IMR-90 (cell line): ENCODE results near the gene WDR45B. TPM values are rescaled to one million over a fixed set of nuclear protein-coding genes. Genes with fewer than 3 reads are reported as not detected.

Experiments
- ATAC-seq: fragments of 200-7000 bp; cut with Tn5 transposase; 2 replicates; pipeline ENCODE4 v1.9.1; 2020; ENCODE audit warnings: low read depth, mild to moderate bottlenecking, moderate library complexity
- BruUV-seq: library from RNA; stranded (reverse); fragments of 400-500 nt; replicated peaks from 2 replicates; lab custom pipeline; 2021; lab: Mats Ljungman, UMichigan
- CTCF ChIA-PET: fragments of 300-600 bp; formaldehyde crosslinking; extraction: SDS; loops from one replicate; lab custom pipeline; 2021; ENCODE audit warnings: antibody characterized with exemption; lab: Yijun Ruan, JAX
- POLR2A ChIA-PET: fragments of 300-600 bp; sonication (Branson Sonifier 250); formaldehyde crosslinking; loops from one replicate; lab custom pipeline; 2022; ENCODE audit warnings: antibody characterized with exemption; ENCODE audit not compliant: unreplicated experiment; lab: Charles Lee
- DNase-seq: peaks from one replicate; pipeline ENCODE4 v3.0.0; 2013
- H2AFZ ChIP-seq: replicated peaks from 2 replicates; pipeline ENCODE3; 2013; ENCODE audit warnings: low read length, mild to moderate bottlenecking; ENCODE audit not compliant: poor library complexity
- H2AK5ac ChIP-seq: 2 replicates; pipeline ENCODE4 v1.6.1; 2013; ENCODE audit warnings: low read depth, low read length, inconsistent platforms
- H2AK9ac ChIP-seq: replicated peaks from 2 replicates; pipeline ENCODE3; 2013; ENCODE audit warnings: mild to moderate bottlenecking, low read depth, low read length, moderate library complexity; ENCODE audit not compliant: poor library complexity
- H2BK120ac ChIP-seq: 2 replicates; pipeline ENCODE4 v1.6.1; 2013; ENCODE audit warnings: low read depth, low read length, inconsistent platforms
- H2BK15ac ChIP-seq: 3 replicates; pipeline ENCODE4 v1.6.1; 2013; ENCODE audit warnings: low read depth, low read length, inconsistent platforms
- H2BK20ac ChIP-seq: 2 replicates; pipeline ENCODE4 v1.6.1; 2013; ENCODE audit warnings: low read depth, mild to moderate bottlenecking, inconsistent platforms, low read length, moderate library complexity
- H2BK5ac ChIP-seq: 2 replicates; pipeline ENCODE4 v1.6.1; 2013; ENCODE audit warnings: mild to moderate bottlenecking, low read depth, low read length, inconsistent platforms; ENCODE audit not compliant: poor library complexity, severe bottlenecking
- H3K14ac ChIP-seq: replicated peaks from 2 replicates; pipeline ENCODE4 v1.6.1; 2013; ENCODE audit warnings: low read depth, low read length, inconsistent platforms
- H3K18ac ChIP-seq: 2 replicates; pipeline ENCODE4 v1.6.1; 2013; ENCODE audit warnings: low read depth, low read length, control low read depth
- H3K23ac ChIP-seq: 2 replicates; pipeline ENCODE4 v1.6.1; 2013; ENCODE audit warnings: low read depth, low read length, inconsistent platforms
- H3K27ac ChIP-seq: 2 replicates; pipeline ENCODE4 v1.5.1; 2013; ENCODE audit warnings: mild to moderate bottlenecking, control low read depth, low read length; ENCODE audit not compliant: insufficient read depth
- H3K27me3 ChIP-seq: 2 replicates; pipeline ENCODE4 v1.6.1; 2013; ENCODE audit warnings: low read length; ENCODE audit not compliant: control insufficient read depth, insufficient read depth
- H3K36me3 ChIP-seq: 2 replicates; pipeline ENCODE4 v1.6.1; 2013; ENCODE audit warnings: low read length, mixed read lengths; ENCODE audit not compliant: control insufficient read depth, insufficient read depth
- H3K4ac ChIP-seq: 2 replicates; pipeline ENCODE4 v1.6.1; 2013; ENCODE audit warnings: low read depth, low read length, inconsistent platforms
- H3K4me1 ChIP-seq: 2 replicates; pipeline ENCODE4 v1.6.1; 2013; ENCODE audit warnings: low read length, mixed read lengths; ENCODE audit not compliant: control insufficient read depth, insufficient read depth
- H3K4me2 ChIP-seq: 2 replicates; pipeline ENCODE4 v1.6.1; 2013; ENCODE audit warnings: low read depth, mild to moderate bottlenecking, control low read depth, low read length, moderate library complexity
- H3K4me3 ChIP-seq: 2 replicates; pipeline ENCODE4 v1.5.1; 2013; ENCODE audit warnings: low read depth, mild to moderate bottlenecking, control low read depth, low read length, moderate library complexity; ENCODE audit not compliant: insufficient read depth
- H3K56ac ChIP-seq: 2 replicates; pipeline ENCODE4 v1.6.1; 2013; ENCODE audit warnings: low read length, inconsistent platforms; ENCODE audit not compliant: insufficient read depth; ENCODE audit errors: extremely low read depth
- H3K79me1 ChIP-seq, 2 experiments: 2 replicates each; pipeline ENCODE4 v1.6.1; 2013; ENCODE audit warnings: low read length in 2 of 2, inconsistent platforms in 1 of 2, low read depth in 1 of 2
- H3K9ac ChIP-seq: 2 replicates; pipeline ENCODE4 v1.6.1; 2013; ENCODE audit warnings: low read depth, low read length, control low read depth
- H3K9me1 ChIP-seq: 2 replicates; pipeline ENCODE4 v1.6.1; 2013; ENCODE audit warnings: low read length, inconsistent platforms; ENCODE audit not compliant: insufficient read depth
- H3K9me3 ChIP-seq: 2 replicates; pipeline ENCODE4 v1.6.1; 2013; ENCODE audit warnings: low read length; ENCODE audit not compliant: control insufficient read depth, insufficient read depth
- H4K20me1 ChIP-seq: 2 replicates; pipeline ENCODE4 v1.6.1; 2013; ENCODE audit warnings: low read length, inconsistent platforms; ENCODE audit not compliant: insufficient read depth
- H4K5ac ChIP-seq: 2 replicates; pipeline ENCODE4 v1.6.1; 2013; ENCODE audit warnings: mild to moderate bottlenecking, low read depth, low read length, control low read depth
- H4K8ac ChIP-seq, 2 experiments: 2 replicates each; pipeline ENCODE4 v1.6.1; 2013; ENCODE audit warnings: low read depth in 2 of 2, low read length in 2 of 2, control low read depth in 1 of 2, inconsistent platforms in 1 of 2
- H4K91ac ChIP-seq: 2 replicates; pipeline ENCODE4 v1.6.1; 2013; ENCODE audit warnings: low read depth, low read length, inconsistent platforms; ENCODE audit not compliant: insufficient read depth
- BHLHE40 ChIP-seq: fragments of 150-350 bp; IDR thresholded peaks from 2 replicates; pipeline ENCODE4 v1.6.1; 2016; ENCODE audit warnings: mild to moderate bottlenecking, low read depth, low read length
- CEBPB ChIP-seq: IDR thresholded peaks from 2 replicates; pipeline ENCODE4 v1.6.1; 2012; ENCODE audit warnings: low read depth, low read length, improper control_type of control experiment
- CTCF ChIP-seq: conservative IDR thresholded peaks from 2 replicates; pipeline ENCODE4 v1.5.1; 2012; ENCODE audit warnings: mild to moderate bottlenecking, low read depth, low read length, improper control_type of control experiment
- FOS ChIP-seq: fragments of 150-350 bp; IDR thresholded peaks from 2 replicates; pipeline ENCODE4 v1.6.1; 2016; ENCODE audit warnings: low read depth, low read length
- MAFK ChIP-seq: IDR thresholded peaks from 2 replicates; pipeline ENCODE4 v1.6.1; 2012; ENCODE audit warnings: low read depth, low read length, improper control_type of control experiment
- MAZ ChIP-seq: IDR thresholded peaks from 2 replicates; pipeline ENCODE4 v1.6.1; 2012; ENCODE audit warnings: low read depth, mild to moderate bottlenecking, low read length, improper control_type of control experiment, moderate library complexity, borderline replicate concordance
- MXI1 ChIP-seq: IDR thresholded peaks from 2 replicates; pipeline ENCODE4 v1.6.1; 2012; ENCODE audit warnings: low read depth, mild to moderate bottlenecking, low read length, moderate library complexity, borderline replicate concordance
- NFE2L2 ChIP-seq: fragments of 150-350 bp; IDR thresholded peaks from 2 replicates; pipeline ENCODE4 v1.6.1; 2016; ENCODE audit warnings: low read depth, mild to moderate bottlenecking, low read length
- RCOR1 ChIP-seq: IDR thresholded peaks from 2 replicates; pipeline ENCODE4 v1.6.1; 2012; ENCODE audit warnings: mild to moderate bottlenecking, low read length, improper control_type of control experiment; ENCODE audit not compliant: insufficient replicate concordance
- RFX5 ChIP-seq: IDR thresholded peaks from 2 replicates; pipeline ENCODE4 v1.8.0; 2012; ENCODE audit warnings: low read depth, mild to moderate bottlenecking, low read length, moderate library complexity
- WGBS, 2 experiments: methylation state at CpG; one replicate each; pipeline versions ENCODE4 v1.1.5 to v1.1.7; 2013; ENCODE audit warnings: missing lambda C conversion rate in 2 of 2; ENCODE audit not compliant: insufficient read length in 1 of 2; ENCODE audit errors: extremely low coverage in 2 of 2; 5-methylcytosine and 5-hydroxymethylcytosine counted together
- dilution Hi-C: fragments of 300-500 bp; cut with HindIII; formaldehyde crosslinking; loops from one replicate; pipeline ENCODE4 v1.14.3; 2018; ENCODE audit warnings: low sequenced_read_pairs; ENCODE audit not compliant: unreplicated experiment
- in situ Hi-C: fragments of 300-500 bp; cut with MboI; formaldehyde crosslinking; loops from 3 replicates; pipeline ENCODE4 v1.14.3; 2019; ENCODE audit warnings: low sequenced_read_pairs, inconsistent platforms, mixed read lengths
- intact Hi-C: fragments of 100-400 bp; cut with micrococcal nuclease; formaldehyde crosslinking; loops from 2 replicates; pipeline ENCODE4 v1.10.0; 2022
- polyA plus RNA-seq, 3 experiments: library from polyadenylated mRNA; depleted of rRNA; stranded (reverse); fragments of >200 nt; gene quantifications; 2 replicates each; pipeline ENCODE4 v1.2.3, GENCODE V29; 2012; ENCODE audit warnings: low replicate concordance in 1 of 3
- total RNA-seq: library from RNA; depleted of rRNA; stranded (reverse); fragments of >200 nt; gene quantifications from 2 replicates; pipeline ENCODE4 v1.2.3, GENCODE V29; 2012

WDR45B gene
- total and polyA plus RNA-seq, 2 of the 4 experiments (the other 2 are of a cell fraction), result 98.2 to 110 TPM

GRCh38 chr17:82691714-82692113 lies 43.5 kb upstream of the WDR45B start:
- BruUV-seq, result no TSS peak
- no peak overlapping the region for H2BK5ac ChIP-seq
- H2AFZ ChIP-seq, result no peak overlapping the region
- peaks cover 0 to 7% of the 10 kb centered on the region in 2 experiments; a peak in 2 of 4 replicates for H3K79me1 ChIP-seq
- H3K9me1 ChIP-seq, result no peaks in the 10 kb centered on the region
- no peak overlapping the region for H3K4me3 ChIP-seq
- ATAC-seq, result no peak
- no peak for DNase-seq
- dilution Hi-C loops (no loop called here), in situ Hi-C loops (no loop called here), intact Hi-C loops (no loop called here)
- H4K91ac ChIP-seq, result no peak overlapping the region
- no peak overlapping the region for H3K4ac ChIP-seq
- no peak overlapping the region for H3K14ac ChIP-seq
- H3K27me3 ChIP-seq, result no peaks in the 10 kb centered on the region
- H4K20me1 ChIP-seq, result no peaks in the 10 kb centered on the region; the same call in 1 of the 2 replicates
- H3K36me3 ChIP-seq, result no peaks in the 10 kb centered on the region; the same call in 1 of the 2 replicates
- no peak overlapping the region for H2BK20ac ChIP-seq
- H3K9me3 ChIP-seq, result peaks cover 2% of the 10 kb centered on the region
- no peak overlapping the region for H3K9ac ChIP-seq
- ChIA-PET CTCF (no interaction called here), POLR2A (no interaction called here)
- H2BK120ac ChIP-seq, result no peak overlapping the region
- H3K27ac ChIP-seq, result no peak overlapping the region
- WGBS, 2 experiments, result 100% methylated on average over 6 of the region's 17 CpGs; no CpG with 5 or more reads in 1 of the 2 experiments
- no peak overlapping the region for H2AK5ac ChIP-seq
- TF ChIP-seq BHLHE40 (no peak), MAFK (no peak), RCOR1 (no peak), MAZ (no peak), CEBPB (no peak), CTCF (no peak), NFE2L2 (no peak), FOS (no peak), MXI1 (no peak), RFX5 (no peak)
- no peak overlapping the region for H3K23ac ChIP-seq
- no peak overlapping the region for H3K18ac ChIP-seq
- no peak overlapping the region for H3K56ac ChIP-seq
- no peak overlapping the region for H2BK15ac ChIP-seq
- H3K4me1 ChIP-seq, result no peaks in the 10 kb centered on the region
- no peak overlapping the region for H4K5ac ChIP-seq
- H3K4me2 ChIP-seq, result no peak overlapping the region
- H2AK9ac ChIP-seq, result no peak overlapping the region
- H4K8ac ChIP-seq, result no peak overlapping the region
